A549 (cell line): ENCODE results near the gene ISG15. TPM values are rescaled to one million over a fixed set of nuclear protein-coding genes. Genes with fewer than 3 reads are reported as not detected.

Experiments
- ATAC-seq, 2 experiments: fragments of 200-7000 bp in 1 of 2; fragments of >200 bp in 1 of 2; cut with Nextera tagmentation in 1 of 2; cut with Tn5 transposase in 1 of 2; 3 replicates each; pipeline versions ENCODE4 v1.8.0 to v1.9.1; 2018 to 2020; ENCODE audit warnings: mild to moderate bottlenecking in 1 of 2, moderate library complexity in 1 of 2
- CTCF ChIA-PET: fragments of 300-600 bp; sonication (Branson Sonifier 250); formaldehyde crosslinking; extraction: SDS; loops from one replicate; lab custom pipeline; 2021; ENCODE audit warnings: antibody characterized with exemption, inconsistent platforms; lab: Yijun Ruan, JAX
- POLR2A ChIA-PET: fragments of 350-600 bp; formaldehyde crosslinking; extraction: SDS; loops from one replicate; lab custom pipeline; 2021; ENCODE audit warnings: antibody characterized with exemption, inconsistent platforms; lab: Yijun Ruan, JAX
- DNase-seq, 2 experiments: peaks; one replicate each; pipeline versions ENCODE4 v3.0.0 to v3.0.0-alpha.2; 2011 to 2016; ENCODE audit warnings: low read depth in 1 of 2, low spot score in 1 of 2
- FAIRE-seq: peaks from 2 replicates; lab custom pipeline; 2011; peaks lifted over from hg19 to GRCh38; lab: Jason Lieb, UNC
- H3K27ac ChIP-seq, 2 experiments: fragments of >200 bp; sonication (Bioruptor Twin); formaldehyde crosslinking; 3 replicates each; pipeline ENCODE4 v1.5.1; 2016 to 2017
- H3K4me1 ChIP-seq: fragments of >200 bp; sonication (Bioruptor Twin); formaldehyde crosslinking; 3 replicates; pipeline ENCODE4 v1.6.1; 2016
- H3K4me2 ChIP-seq: fragments of >200 bp; sonication (Bioruptor Twin); formaldehyde crosslinking; 3 replicates; pipeline ENCODE4 v1.6.1; 2016
- H3K4me3 ChIP-seq: fragments of >200 bp; sonication (Bioruptor Twin); formaldehyde crosslinking; 3 replicates; pipeline ENCODE4 v1.5.1; 2016
- H3K9me3 ChIP-seq: fragments of >200 bp; sonication (Bioruptor Twin); formaldehyde crosslinking; 3 replicates; pipeline ENCODE4 v1.6.1; 2016
- BCL3 ChIP-seq: fragments of >200 bp; sonication (Bioruptor Twin); formaldehyde crosslinking; IDR thresholded peaks from 3 replicates; pipeline ENCODE4 v1.6.1; 2016
- BHLHE40 ChIP-seq: IDR thresholded peaks from 2 replicates; pipeline ENCODE4 v1.6.1; 2012; ENCODE audit warnings: low read depth, low read length, inconsistent platforms
- CEBPB ChIP-seq, 2 experiments: fragments of >200 bp in 1 of 2; sonication (Bioruptor Twin) in 1 of 2; formaldehyde crosslinking in 1 of 2; IDR thresholded peaks; 2 replicates each; pipeline ENCODE4 v1.6.1; 2012 to 2016
- CHD4 ChIP-seq: fragments of 200-600 bp; sonication (generic); IDR thresholded peaks from 2 replicates; pipeline ENCODE4 v1.6.1; 2016; ENCODE audit warnings: antibody characterized with exemption, mild to moderate bottlenecking, borderline replicate concordance
- EP300 ChIP-seq, 2 experiments: fragments of >200 bp; sonication (Bioruptor Twin); formaldehyde crosslinking; IDR thresholded peaks; 2 replicates in 1 of 2; 3 replicates in 1 of 2; pipeline ENCODE4 v1.6.1; 2016 to 2017
- FOSB ChIP-seq: fragments of 250-450 bp; sonication (Bioruptor Pico); IDR thresholded peaks from 2 replicates; pipeline ENCODE4 v1.5.0; 2020; ENCODE audit warnings: mild to moderate bottlenecking, moderate library complexity
- FOXS1 ChIP-seq: fragments of 250-450 bp; sonication (Bioruptor Pico); IDR thresholded peaks from 2 replicates; pipeline ENCODE4 v1.5.0; 2020; ENCODE audit warnings: mild to moderate bottlenecking, moderate library complexity
- GATA3 ChIP-seq: IDR thresholded peaks from 2 replicates; pipeline ENCODE4 v1.6.1; 2012; ENCODE audit warnings: borderline replicate concordance
- HDAC2 ChIP-seq: fragments of 200-600 bp; sonication (generic); IDR thresholded peaks from 2 replicates; pipeline ENCODE4 v1.6.1; 2016
- HOXA7 ChIP-seq: fragments of 250-450 bp; sonication (Bioruptor Pico); IDR thresholded peaks from 2 replicates; pipeline ENCODE4 v1.5.0; 2020; ENCODE audit warnings: mild to moderate bottlenecking, moderate library complexity
- HOXB13 ChIP-seq: fragments of 250-450 bp; sonication (Bioruptor Pico); IDR thresholded peaks from 2 replicates; pipeline ENCODE4 v1.5.0; 2020; ENCODE audit warnings: low read depth, mild to moderate bottlenecking, moderate library complexity
- JUNB ChIP-seq: fragments of >200 bp; sonication (Bioruptor Twin); formaldehyde crosslinking; IDR thresholded peaks from 2 replicates; pipeline ENCODE4 v1.6.1; 2016
- KDM1A ChIP-seq: fragments of 200-600 bp; sonication (generic); IDR thresholded peaks from 2 replicates; pipeline ENCODE4 v1.6.1; 2016; ENCODE audit warnings: low read depth, mild to moderate bottlenecking
- KDM5A ChIP-seq: fragments of 200-600 bp; sonication (generic); IDR thresholded peaks from 2 replicates; pipeline ENCODE4 v1.6.1; 2016; ENCODE audit warnings: antibody characterized with exemption, mild to moderate bottlenecking
- MAZ ChIP-seq: fragments of 150-350 bp; IDR thresholded peaks from 2 replicates; pipeline ENCODE4 v1.6.1; 2014; ENCODE audit warnings: antibody characterized with exemption, low read depth, low read length, borderline replicate concordance
- MYC ChIP-seq: IDR thresholded peaks from 2 replicates; pipeline ENCODE4 v1.6.1; 2012; ENCODE audit warnings: mild to moderate bottlenecking, inconsistent platforms, low read length, improper control_type of control experiment, borderline replicate concordance
- PHF8 ChIP-seq: fragments of 200-600 bp; sonication (generic); IDR thresholded peaks from 2 replicates; pipeline ENCODE4 v1.6.1; 2016; ENCODE audit warnings: low read depth, mild to moderate bottlenecking, antibody characterized with exemption, moderate library complexity, borderline replicate concordance
- POLR2A ChIP-seq: IDR thresholded peaks from 2 replicates; pipeline ENCODE4 v1.6.1; 2012; ENCODE audit warnings: mild to moderate bottlenecking, low read length
- RAD21 ChIP-seq, 2 experiments: fragments of >200 bp in 1 of 2; sonication (Bioruptor Twin) in 1 of 2; formaldehyde crosslinking in 1 of 2; IDR thresholded peaks in 1 of 2; conservative IDR thresholded peaks in 1 of 2; 2 replicates in 1 of 2; 3 replicates in 1 of 2; pipeline ENCODE4 v1.6.1; 2012 to 2018; ENCODE audit warnings: inconsistent platforms in 1 of 2
- RARB ChIP-seq: fragments of 250-450 bp; sonication (Bioruptor Pico); IDR thresholded peaks from 2 replicates; pipeline ENCODE4 v1.8.0; 2021; ENCODE audit warnings: mild to moderate bottlenecking, moderate library complexity
- RFX5 ChIP-seq: fragments of 450-650 bp; IDR thresholded peaks from 2 replicates; pipeline ENCODE4 v1.7.1; 2014; ENCODE audit warnings: antibody characterized with exemption, mild to moderate bottlenecking, moderate library complexity
- SREBF2 ChIP-seq: fragments of 450-650 bp; IDR thresholded peaks from 2 replicates; pipeline ENCODE4 v1.6.1; 2014; ENCODE audit warnings: mild to moderate bottlenecking, moderate library complexity
- TP53 ChIP-seq: fragments of 250-450 bp; sonication (Bioruptor Pico); IDR thresholded peaks from 2 replicates; pipeline ENCODE4 v1.5.0; 2021; ENCODE audit warnings: mild to moderate bottlenecking, moderate library complexity
- ZNF302 ChIP-seq: fragments of 250-450 bp; sonication (Bioruptor Pico); IDR thresholded peaks from 2 replicates; pipeline ENCODE4 v1.9.0; 2021; ENCODE audit warnings: inconsistent platforms, mild to moderate bottlenecking, moderate library complexity
- WGBS: methylation state at CpG from one replicate; pipeline ENCODE4 v1.1.6; 2017; ENCODE audit errors: missing lambda C conversion rate; 5-methylcytosine and 5-hydroxymethylcytosine counted together
- polyA plus RNA-seq, 4 experiments: library from polyadenylated mRNA; depleted of rRNA in 3 of 4; stranded (reverse); fragments of >200 nt; fragmentation: RNase III in 1 of 4; extraction: RNeasy Plus Mini Kit Qiagen cat#74134 plus additional on column Dnase treatment in 1 of 4; gene quantifications; 2 replicates in 3 of 4; 3 replicates in 1 of 4; pipeline ENCODE4 v1.2.3, GENCODE V29; 2011 to 2017
- TF ChIP-seq, protein P1 (sequence below): fragments of 150-350 bp; IDR thresholded peaks from 2 replicates; pipeline ENCODE4 v1.6.1; 2014; ENCODE audit warnings: low read depth, mild to moderate bottlenecking, low read length
- TF ChIP-seq, protein P2 (sequence below): IDR thresholded peaks from 2 replicates; pipeline ENCODE4 v1.6.1; 2012

ISG15 gene
- polyA plus RNA-seq, 2 of the 4 experiments (the other 2 are of a cell fraction), result 4.6 to 11.2 TPM

DNA sequence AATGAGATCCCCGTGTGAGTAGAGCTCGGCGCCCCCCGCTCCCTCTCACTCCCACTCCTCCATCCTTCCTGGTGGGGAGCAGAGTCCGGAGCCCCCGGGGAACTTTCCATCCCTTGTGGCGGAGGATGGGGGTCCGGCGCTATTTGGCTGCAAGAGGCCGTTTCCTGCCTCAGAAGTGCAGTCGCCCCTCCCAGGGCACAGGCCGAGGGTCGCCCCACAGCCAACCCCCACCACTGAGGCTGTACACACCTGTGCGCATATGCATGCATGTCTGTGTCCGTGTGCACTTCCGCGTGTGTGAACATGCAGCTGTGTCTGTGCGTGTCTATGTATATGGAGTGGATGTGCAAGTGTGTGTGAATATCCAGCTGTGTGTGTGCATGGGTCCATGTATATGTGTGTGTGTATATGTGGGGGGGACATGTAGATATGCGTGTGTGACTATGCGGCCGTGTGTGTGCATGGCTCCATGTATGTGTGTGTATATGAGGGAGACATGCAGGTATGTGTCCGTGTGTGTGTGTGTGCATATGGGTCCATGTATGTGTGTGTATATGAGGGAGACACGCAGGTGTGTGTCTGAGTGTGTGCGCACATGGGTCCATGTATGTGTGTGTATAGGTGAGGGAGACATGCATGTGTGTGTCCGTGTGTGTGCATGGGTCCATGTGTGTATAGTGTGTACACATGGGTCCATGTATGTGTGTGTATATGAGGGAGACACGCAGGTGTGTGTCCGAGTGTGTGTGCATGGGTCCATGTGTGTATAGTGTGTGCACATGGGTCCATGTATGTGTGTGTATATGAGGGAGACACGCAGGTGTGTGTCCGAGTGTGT is 38.9 kb downstream of the ISG15 start:
- no peak for DNase-seq
- H3K4me1 ChIP-seq, result no peaks in the 10 kb centered on the region
- no peak for ATAC-seq
- CTCF ChIA-PET, result no interaction called here
- POLR2A ChIA-PET, result no interaction called here
- no peak overlapping the region for H3K4me2 ChIP-seq
- TF ChIP-seq POLR2A (no peak), TP53 (CRISPR knock-in tag) (no peak), HDAC2 (no peak), HOXB13 (CRISPR knock-in tag) (no peak), SREBF2 (no peak), MAZ (no peak), MYC (no peak), EP300 (IDR thresholded peaks at IDR 0.05) (no peak), GATA3 (no peak), KDM5A (no peak)
- H3K4me3 ChIP-seq, result no peak overlapping the region
- 92% methylated on average over 29 of the region's 29 CpGs for WGBS
- FAIRE-seq, result no peak
- H3K27ac ChIP-seq, result no peak overlapping the region
- H3K9me3 ChIP-seq, result no peaks in the 10 kb centered on the region

DNA sequence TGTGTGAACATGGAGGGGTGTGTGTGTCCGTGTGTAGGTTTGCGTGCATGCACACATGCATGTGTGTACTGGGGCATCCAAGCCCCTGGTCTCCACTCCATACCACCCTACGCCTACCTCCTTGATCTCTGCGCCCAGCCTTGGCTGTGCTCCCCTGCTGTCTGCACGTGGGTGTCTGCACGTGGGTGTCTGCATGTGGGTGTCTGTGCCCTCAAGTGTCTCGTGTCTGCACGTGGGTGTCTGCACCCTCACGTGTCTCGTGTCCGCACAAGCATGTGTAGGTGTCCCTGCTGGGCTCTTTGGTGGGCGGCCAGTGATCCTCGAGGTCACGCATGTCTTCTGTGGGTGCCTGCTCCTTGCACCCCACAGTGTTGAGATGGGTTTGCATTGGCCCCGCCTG is 39.7 kb downstream of the ISG15 start:
- H3K4me2 ChIP-seq, result no peak overlapping the region
- 92% methylated on average over 15 of the region's 15 CpGs for WGBS
- peaks cover 2% of the 10 kb centered on the region; the same call in 1 of the 3 replicates for H3K4me1 ChIP-seq
- DNase-seq (no peak), FAIRE-seq (no peak), ATAC-seq (no peak)
- TF ChIP-seq ZNF302 (CRISPR knock-in tag), result no peak
- no peak for TF ChIP-seq CHD4
- TF ChIP-seq HOXA7, result no peak
- TF ChIP-seq FOSB, result no peak
- no peak for TF ChIP-seq BCL3
- H3K4me3 ChIP-seq, result no peak overlapping the region
- no peaks in the 10 kb centered on the region for H3K9me3 ChIP-seq
- ChIA-PET POLR2A (no interaction called here), CTCF (interaction anchor here (2.3 kb wide), 1 partner anchor 37 kb away, joined by 10 read pairs; no protein-coding TSS in a partner anchor)
- no peak overlapping the region for H3K27ac ChIP-seq

GRCh38 chr1:1053682-1054081 is 40.4 kb downstream of the ISG15 start:
- H3K4me3 ChIP-seq, result no peak overlapping the region
- ATAC-seq, result no peak
- H3K4me1 ChIP-seq, result peaks cover 8% of the 10 kb centered on the region
- ChIA-PET CTCF (interaction anchor here (0.6 to 2.3 kb wide), 6 partner anchors 11 to 69 kb away, joined by 3 to 10 read pairs (median 4); no protein-coding TSS in a partner anchor), POLR2A (no interaction called here)
- H3K9me3 ChIP-seq, result no peaks in the 10 kb centered on the region
- no peak for TF ChIP-seq FOXS1
- TF ChIP-seq KDM1A, result no peak
- no peak for TF ChIP-seq JUNB
- TF ChIP-seq PHF8, result no peak
- TF ChIP-seq, protein P1, sequence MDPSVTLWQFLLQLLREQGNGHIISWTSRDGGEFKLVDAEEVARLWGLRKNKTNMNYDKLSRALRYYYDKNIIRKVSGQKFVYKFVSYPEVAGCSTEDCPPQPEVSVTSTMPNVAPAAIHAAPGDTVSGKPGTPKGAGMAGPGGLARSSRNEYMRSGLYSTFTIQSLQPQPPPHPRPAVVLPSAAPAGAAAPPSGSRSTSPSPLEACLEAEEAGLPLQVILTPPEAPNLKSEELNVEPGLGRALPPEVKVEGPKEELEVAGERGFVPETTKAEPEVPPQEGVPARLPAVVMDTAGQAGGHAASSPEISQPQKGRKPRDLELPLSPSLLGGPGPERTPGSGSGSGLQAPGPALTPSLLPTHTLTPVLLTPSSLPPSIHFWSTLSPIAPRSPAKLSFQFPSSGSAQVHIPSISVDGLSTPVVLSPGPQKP, result no peak
- TF ChIP-seq RFX5, result no peak
- no peak for TF ChIP-seq CEBPB (IDR thresholded peaks at IDR 0.05)
- TF ChIP-seq RAD21 (conservative IDR thresholded peaks at IDR 0.05 in 1 of 2, IDR thresholded peaks at IDR 0.05 in 1 of 2), result no peak
- no peak for TF ChIP-seq BHLHE40
- TF ChIP-seq, protein P2, sequence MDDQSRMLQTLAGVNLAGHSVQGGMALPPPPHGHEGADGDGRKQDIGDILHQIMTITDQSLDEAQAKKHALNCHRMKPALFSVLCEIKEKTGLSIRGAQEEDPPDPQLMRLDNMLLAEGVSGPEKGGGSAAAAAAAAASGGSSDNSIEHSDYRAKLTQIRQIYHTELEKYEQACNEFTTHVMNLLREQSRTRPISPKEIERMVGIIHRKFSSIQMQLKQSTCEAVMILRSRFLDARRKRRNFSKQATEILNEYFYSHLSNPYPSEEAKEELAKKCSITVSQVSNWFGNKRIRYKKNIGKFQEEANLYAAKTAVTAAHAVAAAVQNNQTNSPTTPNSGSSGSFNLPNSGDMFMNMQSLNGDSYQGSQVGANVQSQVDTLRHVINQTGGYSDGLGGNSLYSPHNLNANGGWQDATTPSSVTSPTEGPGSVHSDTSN, result no peak
- TF ChIP-seq RARB, result no peak
- no peak for DNase-seq
- no peak overlapping the region for H3K27ac ChIP-seq
- no peak for FAIRE-seq
- WGBS, result 80% methylated on average over 1 of the region's 18 CpGs
- no peak overlapping the region for H3K4me2 ChIP-seq
